GM18858 (cell line): Measurements from ENCODE around the gene MT1F.
"Not testable (repeated sequence)": the region's sequence is repeated elsewhere in the genome, so short reads cannot be mapped to it uniquely, and the experiment has no call there.

Source experiments
- ATAC-seq: cut with Tn5 transposase; IDR thresholded peaks from one replicate; pipeline ENCODE4 v1.9.1; 2021; ENCODE audit not compliant: unreplicated experiment

MT1F gene

GRCh38 chr16:56643080-56643778 lies 14.5 kb upstream of the MT1F start:
- peak; percentile 53 for ATAC-seq

DNA sequence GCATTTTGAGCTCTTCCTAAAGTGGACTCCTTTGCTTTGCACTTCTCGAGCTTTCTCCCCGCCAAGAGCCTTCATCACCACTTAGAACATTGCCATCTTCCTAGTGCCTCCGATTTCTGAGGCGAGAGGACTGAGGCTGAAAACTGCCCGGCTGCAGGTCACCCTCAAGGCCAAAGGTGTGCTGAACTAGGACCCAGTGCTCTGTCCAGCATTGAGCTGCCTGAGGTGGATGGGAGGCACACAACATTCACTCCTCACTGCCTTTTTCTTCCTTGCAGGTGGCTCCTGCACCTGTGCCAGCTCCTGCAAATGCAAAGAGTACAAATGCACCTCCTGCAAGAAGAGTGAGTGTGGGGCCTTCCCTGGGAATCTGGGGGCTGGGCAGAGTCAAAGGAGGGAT lies 13.9 kb upstream of the MT1F start:
- ATAC-seq, result no peak

DNA sequence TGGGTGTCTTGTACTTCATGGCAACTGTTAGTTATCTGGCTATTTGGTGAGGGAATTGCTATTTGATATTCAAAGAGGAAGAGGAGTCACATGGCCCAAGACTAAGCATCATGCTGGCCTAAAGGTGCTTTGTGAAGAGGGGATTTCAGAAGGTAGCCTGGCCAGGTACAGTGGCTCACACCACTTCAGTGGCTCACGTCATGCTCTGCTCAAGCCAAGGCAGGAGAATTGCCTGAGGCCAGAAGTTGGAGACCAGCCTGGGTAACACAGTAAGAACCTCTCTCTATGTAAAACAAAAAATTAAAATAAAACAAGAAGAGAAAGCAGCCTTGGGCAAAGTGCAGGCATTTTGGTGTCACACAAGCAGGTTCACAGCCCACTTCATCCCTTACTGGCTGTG lies 12.4 kb upstream of the MT1F start:
- no peak for ATAC-seq

DNA sequence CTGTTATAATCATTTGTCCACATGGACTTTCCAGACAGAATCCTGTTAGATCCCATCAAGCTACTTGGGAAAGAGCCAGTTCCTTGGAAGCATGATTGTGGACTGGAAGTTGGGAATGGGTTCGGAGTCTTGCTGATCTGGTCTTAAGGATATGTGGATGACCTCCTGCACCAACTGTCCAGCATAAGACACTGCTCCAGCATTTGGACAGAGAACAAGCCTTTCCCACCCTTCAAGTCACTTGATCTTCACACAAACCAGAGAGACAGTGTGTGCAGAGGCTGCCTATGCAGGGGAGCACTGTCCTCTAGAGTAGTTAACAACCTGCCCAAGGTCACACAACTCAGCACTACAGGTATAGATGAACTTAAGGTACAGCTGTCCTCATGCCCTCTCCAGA lies 11.9 kb upstream of the MT1F start:
- no peak for ATAC-seq

GRCh38 chr16:56647641-56648431 lies 9.9 kb upstream of the MT1F start:
- no peak for ATAC-seq

DNA sequence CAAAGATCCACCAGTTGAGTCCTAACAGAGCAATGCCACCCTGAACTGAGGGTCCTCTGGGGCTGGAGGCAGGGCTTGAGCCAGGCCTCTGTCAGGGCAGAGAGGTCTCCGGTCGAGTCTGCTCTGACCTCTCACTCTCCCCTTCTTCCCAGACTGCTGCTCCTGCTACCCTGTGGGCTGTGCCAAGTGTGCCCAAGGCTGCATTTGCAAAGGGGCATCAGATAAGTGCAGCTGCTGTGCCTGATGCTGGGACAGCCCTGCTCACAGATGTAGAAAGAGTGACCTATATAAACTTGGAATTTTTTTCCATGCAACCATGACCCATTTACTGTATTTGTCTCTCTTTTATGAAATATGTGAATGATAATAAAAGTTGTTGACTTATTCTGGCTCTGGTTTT lies 8.5 kb upstream of the MT1F start:
- no peak for ATAC-seq

DNA sequence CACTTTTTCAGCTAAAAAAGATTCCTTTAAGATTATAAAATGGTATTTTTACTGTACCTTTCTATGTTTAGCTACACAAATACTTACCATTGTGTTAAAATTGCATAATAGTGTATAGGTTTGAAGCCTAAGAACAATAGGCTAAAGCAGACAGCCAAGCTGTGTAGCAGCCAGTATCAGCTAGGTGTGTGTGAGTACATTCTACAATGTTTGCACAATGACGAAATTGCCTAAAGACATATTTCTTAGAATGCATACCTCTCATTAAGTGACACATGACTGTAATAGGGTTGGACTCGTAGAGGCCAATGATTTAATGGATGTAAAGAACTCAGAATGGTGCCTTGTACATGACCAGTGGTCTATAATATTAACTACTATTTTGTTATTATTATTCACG lies 7.9 kb upstream of the MT1F start:
- ATAC-seq, result no peak

DNA sequence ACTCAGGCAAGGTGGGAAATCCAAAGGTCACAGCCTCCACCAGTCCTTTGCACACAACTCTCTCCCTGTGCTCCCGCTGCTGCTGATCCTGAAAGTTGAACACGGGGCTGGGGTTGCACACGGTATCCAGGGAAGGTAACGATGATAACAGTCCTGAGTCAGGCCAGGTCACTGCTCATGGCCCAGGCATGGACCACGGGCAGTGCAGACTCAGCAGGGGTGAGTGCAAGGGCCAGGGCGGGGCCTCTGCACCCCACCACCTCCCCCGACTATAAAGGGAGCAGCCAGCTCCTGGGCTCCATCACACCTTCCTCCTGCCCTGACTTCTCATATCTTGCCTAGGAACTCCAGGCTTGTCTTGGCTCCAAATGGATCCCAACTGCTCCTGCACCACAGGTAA lies 6.2 kb upstream of the MT1F start, which contains the start of gene MT1B:
Gene MT1B (plus strand): TSS at position 301 of the 400 bp plus-strand sequence. CDS start 68 bp downstream, at position 369.
- ATAC-seq, result no peak

DNA sequence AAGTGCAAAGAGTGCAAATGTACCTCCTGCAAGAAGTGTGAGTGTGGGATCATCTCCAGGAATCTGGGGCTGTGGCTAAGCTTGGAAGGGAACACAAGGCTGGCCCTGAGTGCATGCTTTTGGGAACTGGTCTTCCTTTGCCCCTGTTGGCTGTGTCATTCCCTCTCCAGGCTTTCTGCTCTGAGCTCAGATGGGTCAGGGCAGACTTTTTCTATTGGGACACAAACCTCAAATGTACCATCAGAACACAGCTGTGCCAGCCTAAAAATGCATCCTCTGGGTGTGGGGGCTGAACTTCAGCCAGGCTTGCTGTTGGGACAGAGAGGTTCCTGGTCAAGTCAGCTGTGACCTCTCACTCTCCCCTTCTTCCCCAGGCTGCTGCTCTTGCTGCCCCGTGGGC lies 5.2 kb upstream of the MT1F start:
- no peak for ATAC-seq

- no peak for ATAC-seq
Measured at GRCh38 chr16:56653218-56653617, 4.5 kb upstream of the MT1F start.

GRCh38 chr16:56658327-56658875 lies 642 bp downstream of the MT1F start:
- ATAC-seq, result no peak

DNA sequence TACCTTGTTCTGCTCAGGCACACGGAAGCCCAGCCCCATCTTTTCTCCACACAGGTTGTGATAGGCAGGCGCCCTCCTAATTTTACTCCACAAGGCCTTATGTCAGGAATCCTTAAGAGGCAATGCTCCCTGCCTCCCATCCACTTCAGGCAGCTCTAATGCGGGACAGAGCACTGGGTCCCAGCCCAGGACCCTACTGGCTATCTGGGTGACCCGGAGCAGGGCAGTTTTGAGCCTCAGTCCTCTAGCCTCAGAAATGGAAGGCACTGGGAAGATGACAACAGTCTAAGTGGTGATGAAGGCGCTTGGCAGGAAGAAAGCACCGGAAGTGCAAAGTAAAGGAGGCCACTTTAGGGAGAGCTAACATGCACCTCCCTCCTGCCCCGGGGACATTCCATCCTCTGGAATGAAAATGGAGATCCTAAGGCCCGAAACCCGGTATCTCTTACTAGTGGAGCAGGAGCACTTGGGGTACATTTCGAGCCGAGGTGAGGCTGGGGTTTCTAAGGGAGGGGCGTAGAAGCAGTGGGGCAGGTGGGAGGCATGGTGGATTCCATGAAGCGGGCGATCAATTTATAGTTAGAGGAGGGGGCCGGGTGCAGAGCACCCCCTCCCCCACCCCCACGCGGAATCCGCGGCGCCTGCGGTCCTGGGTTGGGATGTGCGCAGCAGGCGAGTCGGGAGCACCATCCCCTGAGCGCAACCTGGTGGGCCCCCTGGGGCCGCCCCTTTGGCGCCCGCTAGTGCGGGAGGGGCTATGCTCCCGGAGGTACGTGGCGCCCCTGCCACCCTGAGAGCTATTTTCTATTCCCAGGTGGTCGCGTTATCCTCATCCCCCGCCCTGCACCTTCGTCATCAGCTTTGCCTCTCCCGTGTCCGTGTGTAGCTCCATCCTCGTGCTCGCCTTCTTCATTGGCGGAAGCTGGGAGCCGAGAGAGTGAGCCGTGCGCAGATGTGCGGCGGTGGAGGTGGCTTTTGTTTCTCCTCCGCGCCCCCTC lies 4.9 kb downstream of the MT1F start:
- ATAC-seq, result no peak

GRCh38 chr16:56664506-56664905 lies 6.7 kb downstream of the MT1F start:
- ATAC-seq, result no peak

GRCh38 chr16:56665286-56666261 lies 7.8 kb downstream of the MT1F start:
- not testable (repeated sequence) for ATAC-seq

- no peak for ATAC-seq
Measured at GRCh38 chr16:56667581-56668571, 10.1 kb downstream of the MT1F start, which contains the start of gene MT1G. Gene MT1G (minus strand): TSS chr16:56668065. CDS start chr16:56667993, 72 bp downstream.

GRCh38 chr16:56669005-56669839 lies 11.5 kb downstream of the MT1F start, which contains the start of gene MT1H:
Gene MT1H (plus strand): TSS chr16:56669814. CDS start chr16:56669885, 71 bp downstream.
- no peak for ATAC-seq

- no peak for ATAC-seq
Measured at GRCh38 chr16:56669840-56670619, 12.3 kb downstream of the MT1F start.
